K562 (cell line): ENCODE results near the gene C16orf92. TPM values are rescaled to one million over a fixed set of nuclear protein-coding genes. Genes with fewer than 3 reads are reported as not detected.

ENCODE experiments used
- CREB3L1 ChIP-seq: fragments of 450-650 bp; IDR thresholded peaks from 2 replicates; pipeline ENCODE4 v1.6.1; 2014; ENCODE audit warnings: low read depth, mild to moderate bottlenecking, moderate library complexity, borderline replicate concordance
- E2F4 ChIP-seq: sonication (generic); formaldehyde crosslinking; IDR thresholded peaks from 2 replicates; pipeline ENCODE4 v1.8.0; 2022; ENCODE audit warnings: mild to moderate bottlenecking, low read depth, missing genetic modification reagents
- FOXA3 ChIP-seq, 2 experiments: fragments of 450-650 bp in 1 of 2; sonication (generic) in 1 of 2; formaldehyde crosslinking; IDR thresholded peaks in 1 of 2; conservative IDR thresholded peaks in 1 of 2; 2 replicates each; pipeline versions ENCODE4 v1.4.0 to v1.8.0; 2020 to 2022; ENCODE audit warnings: mild to moderate bottlenecking in 2 of 2, missing genetic modification reagents in 1 of 2
- HMGN3 ChIP-seq: IDR thresholded peaks from 2 replicates; pipeline ENCODE4 v1.6.1; 2011; ENCODE audit warnings: borderline replicate concordance, low read depth, mild to moderate bottlenecking, mixed read lengths, low read length; ENCODE audit not compliant: insufficient read length; ENCODE audit errors: extremely low read depth
- KLF1 ChIP-seq: fragments of 450-650 bp; IDR thresholded peaks from 2 replicates; pipeline ENCODE4 v1.6.1; 2016; ENCODE audit warnings: missing genetic modification characterization, missing compliant biosample characterization
- MNT ChIP-seq, 2 experiments: fragments of 450-650 bp; conservative IDR thresholded peaks; 2 replicates each; pipeline ENCODE4 v1.6.1; 2017; ENCODE audit warnings: mild to moderate bottlenecking in 2 of 2, moderate library complexity in 2 of 2
- MTA3 ChIP-seq: fragments of 450-650 bp; formaldehyde crosslinking; IDR thresholded peaks from 2 replicates; pipeline ENCODE4 v1.6.1; 2017; ENCODE audit warnings: mild to moderate bottlenecking, borderline replicate concordance
- NFIC ChIP-seq: fragments of 450-650 bp; IDR thresholded peaks from 2 replicates; pipeline ENCODE4 v1.6.1; 2017; ENCODE audit warnings: mild to moderate bottlenecking, inconsistent platforms
- PBX2 ChIP-seq, 2 experiments: IDR thresholded peaks in 1 of 2; conservative IDR thresholded peaks in 1 of 2; 2 replicates each; pipeline ENCODE4 v1.6.1; 2016; ENCODE audit warnings: low read depth in 2 of 2, mild to moderate bottlenecking in 1 of 2, missing compliant biosample characterization in 1 of 2, missing genetic modification characterization in 1 of 2, moderate library complexity in 1 of 2
- PCBP2 ChIP-seq: fragments of 200-400 bp; formaldehyde crosslinking; IDR thresholded peaks from 2 replicates; pipeline ENCODE4 v1.6.1; 2018; ENCODE audit warnings: low read length, low read depth, mild to moderate bottlenecking, moderate library complexity; ENCODE audit not compliant: poor library complexity, severe bottlenecking
- RCOR1 ChIP-seq, 2 experiments: IDR thresholded peaks; 2 replicates each; pipeline ENCODE4 v1.6.1; 2012; ENCODE audit warnings: low read depth in 2 of 2, low read length in 2 of 2, borderline replicate concordance in 1 of 2, improper control_type of control experiment in 1 of 2
- SUPT5H ChIP-seq: fragments of 450-650 bp; IDR thresholded peaks from 2 replicates; pipeline ENCODE4 v1.6.1; 2016
- YY1 ChIP-seq, 3 experiments: IDR thresholded peaks; 2 replicates each; pipeline ENCODE4 v1.6.1; 2011; ENCODE audit warnings: low read length in 2 of 3, mild to moderate bottlenecking in 2 of 3, moderate library complexity in 2 of 3, borderline replicate concordance in 1 of 3, control low read depth in 1 of 3, low read depth in 1 of 3; ENCODE audit not compliant: insufficient read depth in 3 of 3, insufficient replicate concordance in 2 of 3, control insufficient read depth in 1 of 3, insufficient read length in 1 of 3; ENCODE audit errors: extremely low read depth in 1 of 3
- polyA plus RNA-seq, 8 experiments: library from polyadenylated mRNA; depleted of rRNA in 4 of 8; stranded (reverse) in 5 of 8; unstranded in 3 of 8; fragments of >200 nt; fragmentation: Nextera tagmentation in 2 of 8; fragmentation: Illumina TruSeq in 1 of 8; extraction: Ambion mirVana in 2 of 8; extraction: Trizol in 1 of 8; gene quantifications; 2 replicates each; pipeline versions ENCODE4 v1.2.1 to v1.2.3, GENCODE V29; 2011 to 2014; ENCODE audit warnings: inconsistent platforms in 1 of 8, missing spikeins in 1 of 8
- total RNA-seq, 7 experiments: library from RNA; depleted of rRNA in 6 of 7; stranded (reverse); fragments of >200 nt in 6 of 7; fragmentation: Illumina TruSeq in 2 of 7; extraction: Trizol in 2 of 7; gene quantifications; 2 replicates each; pipeline versions ENCODE4 v1.2.1 to v1.2.3, GENCODE V29; 2011 to 2021; ENCODE audit warnings: low replicate concordance in 1 of 7

Gene C16orf92
- total and polyA plus RNA-seq, 9 of the 15 experiments (the other 6 are each of a cell fraction or from before 2014, with no cell fraction given): not detected

- TF ChIP-seq PBX2 (CRISPR knock-in tag; IDR thresholded peaks at IDR 0.05; ENCODE audit: low read depth): no peak
- no peak for TF ChIP-seq PBX2 (tag; conservative IDR thresholded peaks at IDR 0.05; ENCODE audit: low read depth)
- peak; percentile 47 for TF ChIP-seq NFIC
- peak; percentile 93 for TF ChIP-seq HMGN3
- TF ChIP-seq CREB3L1: no peak
- peak; percentile 60 to 88 for TF ChIP-seq MNT (conservative IDR thresholded peaks at IDR 0.05)
- peak in 2 of 3 experiments; percentile 59 to 60 for TF ChIP-seq YY1 (IDR thresholded peaks at IDR 0.05; ENCODE audit: borderline replicate concordance in 1 of 3, control insufficient read depth in 1 of 3, extremely low read depth in 1 of 3, insufficient read depth in 3 of 3, insufficient read length in 1 of 3, insufficient replicate concordance in 2 of 3, low read depth in 1 of 3, low read length in 2 of 3)
- TF ChIP-seq SUPT5H: 0 out of 2 replicates have a peak, but pooled peaks have one; percentile 47
- TF ChIP-seq FOXA3 (CRISPR knock-in tag; conservative IDR thresholded peaks at IDR 0.05 in 1 of 2, IDR thresholded peaks at IDR 0.05 in 1 of 2): peak in 1 of 2 experiments; percentile 81; a peak in 1 of 4 replicates
- peak; percentile 100 for TF ChIP-seq MTA3
- TF ChIP-seq RCOR1 (IDR thresholded peaks at IDR 0.05; ENCODE audit: borderline replicate concordance in 1 of 2, low read depth in 2 of 2, low read length in 2 of 2): peak; percentile 26 to 91; a peak in 3 of 4 replicates
- peak; percentile 96 for TF ChIP-seq E2F4 (CRISPR knock-in tag)
- TF ChIP-seq KLF1 (tag): no peak
- TF ChIP-seq PCBP2: no peak
Observed at GRCh38 chr16:30052671-30053372, 29.8 kb downstream of the C16orf92 start (continued).
